GM06990 (cell line): Measurements from ENCODE around the gene SLC16A12.
A peak's percentile ranks its signal among the peaks of the same experiment; 100 is the strongest.
"Not testable (repeated sequence)": the region's sequence is repeated elsewhere in the genome, so short reads cannot be mapped to it uniquely, and the experiment has no call there.

Experiments used
- DNase-seq: peaks from one replicate; pipeline ENCODE4 v3.0.0-alpha.2; 2011; ENCODE audit not compliant: insufficient read length; ENCODE audit errors: extremely low read depth
- H3K27me3 ChIP-seq: replicated peaks from 2 replicates; pipeline ENCODE4 v1.6.0; 2011; ENCODE audit warnings: low read length; ENCODE audit not compliant: control insufficient read depth, insufficient read depth
- H3K36me3 ChIP-seq: 2 replicates; pipeline ENCODE4 v1.5.1; 2011; ENCODE audit warnings: low read length; ENCODE audit not compliant: control insufficient read depth, insufficient read depth
- H3K4me3 ChIP-seq: replicated peaks from 2 replicates; pipeline ENCODE4 v1.5.1; 2011; ENCODE audit warnings: low read depth, mild to moderate bottlenecking, control low read depth, low read length
- CTCF ChIP-seq: IDR thresholded peaks from 2 replicates; pipeline ENCODE4 v1.5.1; 2011; ENCODE audit warnings: low read length, control low read depth, mild to moderate bottlenecking, inconsistent platforms; ENCODE audit not compliant: insufficient read depth, poor library complexity, severe bottlenecking

SLC16A12 gene

GRCh38 chr10:89413398-89413912, 121.9 kb downstream of the SLC16A12 start:
- Histone ChIP-seq H3K27me3 (no peaks in the 10 kb centered on the region), H3K4me3 (peak overlapping the region; percentile 89), H3K36me3 (no peaks in the 10 kb centered on the region)
- no peak for DNase-seq
- no peak for TF ChIP-seq CTCF

GRCh38 chr10:89412276-89412675, 123.1 kb downstream of the SLC16A12 start:
- H3K4me3 ChIP-seq, DNase-seq, H3K36me3 ChIP-seq, H3K27me3 ChIP-seq: not testable (repeated sequence)

- DNase-seq, H3K27me3 ChIP-seq, H3K4me3 ChIP-seq, H3K36me3 ChIP-seq: not testable (repeated sequence)
These were observed 124.3 kb downstream of the SLC16A12 start for GRCh38 chr10:89411135-89411534.

- not testable (repeated sequence) for H3K4me3 ChIP-seq, DNase-seq, H3K36me3 ChIP-seq, H3K27me3 ChIP-seq
These were observed 124.8 kb downstream of the SLC16A12 start for GRCh38 chr10:89410551-89410950.

GRCh38 chr10:89409282-89409681, 126.1 kb downstream of the SLC16A12 start:
- not testable (repeated sequence) for H3K27me3 ChIP-seq, H3K36me3 ChIP-seq, H3K4me3 ChIP-seq, DNase-seq

GRCh38 chr10:89407792-89408191, 127.6 kb downstream of the SLC16A12 start:
- not testable (repeated sequence) for H3K4me3 ChIP-seq, H3K27me3 ChIP-seq, DNase-seq, H3K36me3 ChIP-seq

GRCh38 chr10:89406178-89406577, 129.2 kb downstream of the SLC16A12 start:
- H3K4me3 ChIP-seq, H3K36me3 ChIP-seq, DNase-seq, H3K27me3 ChIP-seq: not testable (repeated sequence)

- Histone ChIP-seq H3K27me3 (no peaks in the 10 kb centered on the region), H3K4me3 (no peak overlapping the region), H3K36me3 (no peaks in the 10 kb centered on the region; the same call in 1 of the 2 replicates)
- no peak for DNase-seq
- no peak for TF ChIP-seq CTCF
These were observed 131.0 kb downstream of the SLC16A12 start for GRCh38 chr10:89404104-89405047.

GRCh38 chr10:89403043-89403442, 132.4 kb downstream of the SLC16A12 start:
- no peak for DNase-seq
- H3K36me3 ChIP-seq = no peaks in the 10 kb centered on the region; the same call in 1 of the 2 replicates
- no peak for TF ChIP-seq CTCF
- H3K27me3 ChIP-seq = no peaks in the 10 kb centered on the region
- no peak overlapping the region for H3K4me3 ChIP-seq
